IPS DF 19.7 (cell line): ENCODE results near the gene MUC22.

Experiments used
- DNase-seq: peaks from one replicate; pipeline ENCODE4 v3.0.0-alpha.2; 2013; ENCODE audit warnings: low read depth, low spot score

Gene MUC22

DNA sequence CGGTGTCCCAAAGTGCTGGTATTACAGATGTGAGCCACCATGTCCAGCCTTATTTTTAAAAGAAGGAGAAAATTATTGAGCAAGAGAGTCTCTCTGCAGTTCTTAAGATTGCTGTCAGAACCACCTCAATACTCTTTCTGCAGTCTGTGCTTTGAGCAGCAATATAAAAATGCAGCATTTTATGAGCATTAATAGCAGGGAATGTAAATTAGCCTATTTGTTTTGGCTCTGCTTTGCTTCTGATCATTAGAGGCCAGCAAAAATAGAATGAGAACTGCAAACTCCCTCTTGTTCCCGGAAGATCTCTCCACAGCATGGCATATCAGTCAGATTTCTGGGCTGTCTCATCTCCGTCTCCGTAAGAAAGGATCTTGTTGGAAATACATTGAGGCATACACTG lies 66.3 kb downstream of the MUC22 start:
- no peak for DNase-seq

DNA sequence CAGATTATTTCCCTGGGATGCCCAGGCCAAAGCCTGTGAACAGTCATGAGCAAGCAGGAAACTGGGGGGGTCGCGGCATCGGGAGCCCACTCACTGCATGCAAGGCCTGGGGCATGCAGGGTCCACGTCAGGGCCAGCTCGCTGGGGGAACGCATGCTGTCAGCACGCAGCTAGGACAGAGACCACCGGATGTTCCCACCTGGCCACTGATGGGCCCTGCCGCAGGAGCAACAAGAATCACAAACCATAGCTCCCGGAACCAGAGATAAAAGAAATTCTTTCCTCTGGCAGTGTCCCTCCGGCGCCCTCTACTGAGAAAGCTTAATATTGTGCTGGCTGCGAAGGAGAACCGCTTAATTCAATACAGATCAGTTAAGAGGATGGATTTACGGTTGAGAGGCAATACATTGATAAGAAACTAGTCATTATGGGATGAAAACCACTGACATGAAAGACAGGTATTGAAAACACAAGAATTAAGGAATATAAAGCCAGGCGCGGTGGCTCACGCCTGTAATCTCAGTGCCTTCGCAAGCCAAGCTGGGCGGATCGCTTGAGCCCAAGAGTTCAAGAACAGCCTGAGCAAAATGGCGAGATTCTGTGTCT lies 69.5 kb downstream of the MUC22 start:
- DNase-seq, result peak; percentile 61

DNA sequence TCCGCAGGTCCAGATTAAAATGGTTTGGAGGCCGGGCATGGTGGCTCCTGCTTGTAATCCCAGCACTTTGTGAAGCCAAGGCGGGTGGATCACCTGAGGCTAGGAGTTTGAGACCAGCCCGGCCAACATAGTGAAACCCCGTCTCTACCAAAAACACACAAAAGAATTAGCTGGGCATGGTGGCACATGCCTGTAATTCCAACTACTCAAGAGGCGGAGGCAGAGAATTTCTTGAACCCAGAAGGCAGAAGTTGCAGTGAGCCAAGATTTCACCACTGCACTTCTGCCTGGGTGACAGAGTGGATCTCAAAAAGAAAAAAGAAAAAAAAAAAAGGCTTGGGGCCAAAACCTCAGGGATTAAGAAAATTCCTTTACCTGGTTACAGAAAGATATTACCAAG lies 71.6 kb downstream of the MUC22 start:
- DNase-seq, result no peak

DNA sequence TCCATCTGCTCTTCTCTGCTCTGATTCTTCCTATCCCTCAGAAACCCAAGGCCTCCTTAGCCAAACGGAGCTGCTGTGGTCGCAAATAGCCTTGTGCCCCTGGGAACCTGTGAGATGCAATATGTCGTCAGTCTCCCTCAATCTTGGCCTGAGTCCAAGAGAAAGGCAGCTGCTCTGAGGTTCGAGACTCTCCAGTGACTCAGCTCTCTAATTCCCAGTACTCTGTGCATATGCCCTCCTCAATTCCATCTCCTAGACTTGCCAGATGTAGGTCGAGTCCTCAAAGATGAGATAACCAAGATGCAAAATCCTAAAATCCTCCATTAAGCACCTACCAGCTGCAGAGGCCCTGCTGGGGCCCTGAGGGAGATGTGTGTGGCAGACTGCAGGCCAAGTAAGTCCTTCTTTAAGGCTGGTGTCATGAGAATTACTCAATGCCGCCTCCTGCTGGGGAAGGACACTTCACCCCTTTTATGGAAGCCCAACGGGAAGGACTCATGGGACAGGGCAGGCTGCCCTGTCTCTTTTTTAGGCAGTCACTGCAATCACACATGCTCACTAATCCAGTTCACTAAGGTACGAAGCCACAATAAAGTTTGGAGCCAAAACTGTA lies 73.6 kb downstream of the MUC22 start:
- DNase-seq, result peak; percentile 54
